Uterus (tissue), 2 donors: ENCODE measurements around the gene SUMO1.

Experiments
- CTCF ChIP-seq, 4 experiments: fragments of 200-600 bp in 2 of 4; fragments of 450-650 bp in 2 of 4; sonication (generic) in 2 of 4; IDR thresholded peaks; one replicate each; pipeline ENCODE4 v1.5.1; 2016 to 2019; ENCODE audit warnings: antibody characterized with exemption in 4 of 4, mild to moderate bottlenecking in 2 of 4, moderate library complexity in 1 of 4
- POLR2A ChIP-seq, 2 donors: fragments of 450-650 bp; IDR thresholded peaks; one replicate each; pipeline ENCODE4 v1.6.1; 2016; ENCODE audit warnings: antibody characterized with exemption in 2 of 2, mild to moderate bottlenecking in 1 of 2, moderate library complexity in 1 of 2

- no peak for TF ChIP-seq CTCF (IDR thresholded peaks at IDR 0.05)
- TF ChIP-seq POLR2A (IDR thresholded peaks at IDR 0.05): no peak
Measured at GRCh38 chr2:202164411-202164810, 74.0 kb downstream of the SUMO1 start.
